MM.1S (cell line): ENCODE results near the gene APPL2.

Experiments used
- DNase-seq: peaks from one replicate; pipeline ENCODE4 v3.0.0-alpha.2; 2015
- H2AFZ ChIP-seq: fragments of 300-600 bp; sonication (generic); 2 replicates; pipeline ENCODE4 v1.6.0; 2016; ENCODE audit warnings: antibody characterized with exemption, low read length
- H3F3A ChIP-seq: fragments of 300-600 bp; sonication (generic); 2 replicates; pipeline ENCODE4 v1.6.1; 2016; ENCODE audit warnings: mild to moderate bottlenecking, antibody characterized with exemption, low read length, moderate library complexity, mixed read lengths; ENCODE audit not compliant: insufficient read depth
- H3K27ac ChIP-seq: fragments of 300-600 bp; sonication (generic); 2 replicates; pipeline ENCODE4 v1.5.1; 2016; ENCODE audit warnings: mild to moderate bottlenecking, low read length
- H3K27me3 ChIP-seq: fragments of 300-600 bp; sonication (generic); replicated peaks from 2 replicates; pipeline ENCODE4 v1.6.0; 2016; ENCODE audit warnings: low read length; ENCODE audit not compliant: insufficient read depth
- H3K36me3 ChIP-seq: fragments of 300-600 bp; sonication (generic); replicated peaks from 2 replicates; pipeline ENCODE4 v1.6.1; 2016; ENCODE audit warnings: mild to moderate bottlenecking, low read length, mixed read lengths; ENCODE audit not compliant: insufficient read depth
- H3K4me1 ChIP-seq: fragments of 300-600 bp; sonication (generic); 2 replicates; pipeline ENCODE4 v1.6.1; 2016; ENCODE audit warnings: low read length, mixed read lengths
- H3K4me2 ChIP-seq: fragments of 300-600 bp; sonication (generic); 2 replicates; pipeline ENCODE4 v1.6.0; 2016; ENCODE audit warnings: low read depth, low read length
- H3K4me3 ChIP-seq: fragments of 300-600 bp; sonication (generic); 2 replicates; pipeline ENCODE4 v1.5.1; 2016; ENCODE audit warnings: low read length, mixed read lengths
- H3K79me2 ChIP-seq: fragments of 300-600 bp; sonication (generic); 2 replicates; pipeline ENCODE4 v1.6.1; 2016; ENCODE audit warnings: mixed run types, low read length, mixed read lengths
- H3K9ac ChIP-seq: fragments of 300-600 bp; sonication (generic); 2 replicates; pipeline ENCODE4 v1.6.1; 2016; ENCODE audit warnings: low read length, mixed read lengths
- H3K9me2 ChIP-seq: fragments of 300-600 bp; sonication (generic); replicated peaks from 2 replicates; pipeline ENCODE4 v1.6.1; 2016; ENCODE audit warnings: mild to moderate bottlenecking, low read length, mixed read lengths; ENCODE audit not compliant: insufficient read depth
- H3K9me3 ChIP-seq: fragments of 300-600 bp; sonication (generic); replicated peaks from 2 replicates; pipeline ENCODE4 v1.6.1; 2016; ENCODE audit warnings: mild to moderate bottlenecking, low read length, mixed read lengths; ENCODE audit not compliant: insufficient read depth
- H4K20me1 ChIP-seq: fragments of 300-600 bp; sonication (generic); 2 replicates; pipeline ENCODE4 v1.6.1; 2016; ENCODE audit warnings: mild to moderate bottlenecking, low read length, moderate library complexity, mixed read lengths; ENCODE audit not compliant: insufficient read depth
- EZH2 ChIP-seq: fragments of 300-600 bp; sonication (generic); optimal IDR thresholded peaks from 2 replicates; pipeline ENCODE3; 2017; ENCODE audit warnings: low read depth, mild to moderate bottlenecking, antibody characterized with exemption, low read length, mixed read lengths
- EZH2phosphoT487 ChIP-seq: fragments of 300-600 bp; sonication (generic); IDR thresholded peaks from 2 replicates; pipeline ENCODE4 v1.6.1; 2018; ENCODE audit warnings: antibody characterized with exemption, low read length
- TF ChIP-seq, protein P1 (sequence below): fragments of 300-600 bp; sonication (generic); IDR thresholded peaks from 2 replicates; pipeline ENCODE4 v1.5.1; 2016; ENCODE audit warnings: antibody characterized with exemption, low read length, mixed read lengths

APPL2 gene

DNA sequence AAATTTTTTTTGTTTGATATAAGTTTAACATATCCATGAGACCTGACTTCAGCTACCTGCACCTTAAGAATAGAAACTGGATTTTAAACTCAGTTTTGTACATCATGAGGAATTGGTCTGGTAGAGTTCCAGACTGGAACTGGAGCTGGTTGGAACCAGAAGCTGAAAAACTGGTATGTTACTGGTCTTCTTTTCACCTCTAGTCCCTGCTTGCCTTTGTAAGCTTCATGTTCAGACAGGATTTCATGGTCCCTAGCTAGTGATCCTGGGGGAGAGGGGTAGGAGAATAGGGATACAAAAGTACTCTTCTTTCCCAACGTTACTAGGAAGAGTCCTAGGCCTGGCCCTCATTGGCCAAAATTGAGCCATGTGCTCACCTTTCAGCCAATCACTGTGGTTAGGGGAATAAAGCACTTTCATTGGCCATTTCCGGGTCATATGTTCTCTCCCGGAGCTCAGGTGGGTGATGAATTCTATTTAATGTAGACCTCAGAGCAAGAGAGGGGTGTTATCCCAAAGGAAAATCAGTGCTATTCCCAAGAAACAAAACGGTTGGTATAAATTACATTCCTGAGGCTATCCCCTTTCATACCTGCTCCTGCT, 36.9 kb upstream of the APPL2 start:
- Histone ChIP-seq H3K9ac (no peak overlapping the region), H3F3A (no peaks in the 10 kb centered on the region), H3K27ac (no peak overlapping the region), H3K9me3 (no peaks in the 10 kb centered on the region), H3K4me3 (no peak overlapping the region), H3K9me2 (no peaks in the 10 kb centered on the region), H3K79me2 (no peaks in the 10 kb centered on the region), H3K4me2 (no peak overlapping the region), H3K27me3 (no peaks in the 10 kb centered on the region), H4K20me1 (no peaks in the 10 kb centered on the region), H3K36me3 (no peaks in the 10 kb centered on the region), H3K4me1 (no peaks in the 10 kb centered on the region), H2AFZ (no peak overlapping the region)
- no peak for DNase-seq
- no peak for TF ChIP-seq EZH2phosphoT487
- TF ChIP-seq, protein P1, sequence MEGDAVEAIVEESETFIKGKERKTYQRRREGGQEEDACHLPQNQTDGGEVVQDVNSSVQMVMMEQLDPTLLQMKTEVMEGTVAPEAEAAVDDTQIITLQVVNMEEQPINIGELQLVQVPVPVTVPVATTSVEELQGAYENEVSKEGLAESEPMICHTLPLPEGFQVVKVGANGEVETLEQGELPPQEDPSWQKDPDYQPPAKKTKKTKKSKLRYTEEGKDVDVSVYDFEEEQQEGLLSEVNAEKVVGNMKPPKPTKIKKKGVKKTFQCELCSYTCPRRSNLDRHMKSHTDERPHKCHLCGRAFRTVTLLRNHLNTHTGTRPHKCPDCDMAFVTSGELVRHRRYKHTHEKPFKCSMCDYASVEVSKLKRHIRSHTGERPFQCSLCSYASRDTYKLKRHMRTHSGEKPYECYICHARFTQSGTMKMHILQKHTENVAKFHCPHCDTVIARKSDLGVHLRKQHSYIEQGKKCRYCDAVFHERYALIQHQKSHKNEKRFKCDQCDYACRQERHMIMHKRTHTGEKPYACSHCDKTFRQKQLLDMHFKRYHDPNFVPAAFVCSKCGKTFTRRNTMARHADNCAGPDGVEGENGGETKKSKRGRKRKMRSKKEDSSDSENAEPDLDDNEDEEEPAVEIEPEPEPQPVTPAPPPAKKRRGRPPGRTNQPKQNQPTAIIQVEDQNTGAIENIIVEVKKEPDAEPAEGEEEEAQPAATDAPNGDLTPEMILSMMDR = no peak
- TF ChIP-seq EZH2 = no peak

DNA sequence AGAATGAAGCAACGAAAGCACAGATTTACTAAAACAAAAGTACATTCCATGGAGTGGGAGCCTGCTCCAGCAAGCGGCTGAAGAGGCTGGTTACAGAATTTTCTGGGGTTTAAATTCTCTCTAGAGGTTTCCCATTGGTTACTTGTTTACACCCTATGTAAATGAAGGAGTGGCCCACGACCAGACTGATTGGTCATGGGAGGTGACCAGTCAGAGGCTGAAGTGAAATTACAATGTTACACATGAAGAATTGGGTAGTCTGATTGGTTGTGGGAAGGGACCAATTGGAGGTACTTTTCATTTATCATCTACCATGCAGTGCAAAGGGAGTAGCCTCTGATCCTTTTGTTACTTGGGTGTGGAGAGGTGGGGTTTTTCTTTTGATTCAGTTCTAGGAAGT, 36.2 kb upstream of the APPL2 start:
- TF ChIP-seq EZH2 (no peak), EZH2phosphoT487 (no peak)
- TF ChIP-seq, protein P1 = no peak
- Histone ChIP-seq H2AFZ (no peak overlapping the region), H3K4me3 (no peak overlapping the region), H3K9me2 (no peaks in the 10 kb centered on the region), H3K27ac (no peak overlapping the region), H3K4me2 (no peak overlapping the region), H3F3A (no peaks in the 10 kb centered on the region), H3K27me3 (no peaks in the 10 kb centered on the region), H3K79me2 (no peaks in the 10 kb centered on the region), H3K9ac (no peak overlapping the region), H3K36me3 (no peaks in the 10 kb centered on the region), H4K20me1 (no peaks in the 10 kb centered on the region), H3K9me3 (no peaks in the 10 kb centered on the region), H3K4me1 (no peaks in the 10 kb centered on the region)
- DNase-seq = no peak

DNA sequence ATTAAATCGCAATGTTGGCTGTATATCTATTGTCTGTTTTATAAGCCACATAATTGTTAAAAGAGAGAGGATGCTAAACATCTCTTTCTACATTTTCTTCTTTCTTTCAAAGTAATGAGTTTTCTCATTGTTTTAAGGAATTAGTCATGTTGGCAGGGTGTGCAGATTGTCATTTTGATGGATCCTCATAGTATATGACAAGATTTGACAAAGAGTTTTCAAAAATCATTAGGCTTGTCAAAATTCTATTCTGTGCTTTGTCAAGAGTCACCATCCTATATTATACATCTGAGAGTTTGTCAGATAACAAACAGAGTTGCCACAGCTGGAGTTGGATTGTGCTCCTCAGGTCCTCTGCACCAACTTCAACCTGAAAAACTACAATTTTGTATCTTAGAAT, 35.4 kb upstream of the APPL2 start:
- Histone ChIP-seq H2AFZ (no peak overlapping the region), H3K4me1 (no peaks in the 10 kb centered on the region), H3K9ac (no peak overlapping the region), H3K4me2 (no peak overlapping the region), H3K27ac (no peak overlapping the region), H3K79me2 (no peaks in the 10 kb centered on the region), H3K36me3 (no peaks in the 10 kb centered on the region), H4K20me1 (no peaks in the 10 kb centered on the region), H3F3A (no peaks in the 10 kb centered on the region), H3K9me2 (no peaks in the 10 kb centered on the region), H3K9me3 (no peaks in the 10 kb centered on the region), H3K27me3 (no peaks in the 10 kb centered on the region), H3K4me3 (no peak overlapping the region)
- no peak for DNase-seq
- no peak for TF ChIP-seq EZH2phosphoT487
- TF ChIP-seq EZH2 = no peak
- TF ChIP-seq, protein P1 = no peak
